T-helper 2 cell treated with Interferon-gamma antibody and Interleukin-4, amounts not matched to agents 100 ng/mL and 5 ng/mL, for 36 hours (primary cell): ENCODE results near the gene ARMC9. TPM values are rescaled to one million over a fixed set of nuclear protein-coding genes. Genes with fewer than 3 reads are reported as not detected.
"Not testable (repeated sequence)": the region's sequence is repeated elsewhere in the genome, so short reads cannot be mapped to it uniquely, and the experiment has no call there.

ENCODE experiments used
- intact Hi-C: fragments of 100-400 bp; cut with micrococcal nuclease; formaldehyde crosslinking; loops from one replicate; pipeline ENCODE4 v1.15.1; 2023
- total RNA-seq: library from RNA; stranded (reverse); gene quantifications from 2 replicates; pipeline ENCODE4 v1.2.3, GENCODE V29; 2022

Gene ARMC9
- total RNA-seq, 1 donor from 2014 or later = 0.50 TPM

- intact Hi-C loops = no loop called here
Measured at GRCh38 chr2:231359441-231359840, 161.0 kb downstream of the ARMC9 start.

- intact Hi-C loops = no loop called here
Measured at GRCh38 chr2:231359948-231360347, 161.5 kb downstream of the ARMC9 start.

- intact Hi-C loops = no loop called here
Measured at GRCh38 chr2:231360401-231360800, 162.0 kb downstream of the ARMC9 start.

GRCh38 chr2:231360881-231361371, 162.5 kb downstream of the ARMC9 start:
- intact Hi-C loops = no loop called here

- intact Hi-C loops = no loop called here
Measured at GRCh38 chr2:231361701-231362554, 163.5 kb downstream of the ARMC9 start.

GRCh38 chr2:231362555-231363184, 164.2 kb downstream of the ARMC9 start:
- intact Hi-C loops = no loop called here

- intact Hi-C loops = no loop called here
Measured at GRCh38 chr2:231364061-231364460, 165.6 kb downstream of the ARMC9 start.

- intact Hi-C loops = no loop called here
Measured at GRCh38 chr2:231364961-231365810, 166.8 kb downstream of the ARMC9 start.

- intact Hi-C loops = no loop called here
Measured at GRCh38 chr2:231367178-231367577, 168.7 kb downstream of the ARMC9 start.

GRCh38 chr2:231369580-231370428, 171.4 kb downstream of the ARMC9 start:
- intact Hi-C loops = no loop called here

- intact Hi-C loops = no loop called here
Measured at GRCh38 chr2:231370429-231370748, 172.0 kb downstream of the ARMC9 start.

- intact Hi-C loops = no loop called here
Measured at GRCh38 chr2:231370749-231371429, 172.5 kb downstream of the ARMC9 start.

- intact Hi-C loops = no loop called here
Measured at GRCh38 chr2:231371430-231372054, 173.1 kb downstream of the ARMC9 start.

GRCh38 chr2:231372326-231372725, 173.9 kb downstream of the ARMC9 start:
- intact Hi-C loops = no loop called here

- intact Hi-C loops = no loop called here
Measured at GRCh38 chr2:231373184-231373583, 174.8 kb downstream of the ARMC9 start.

GRCh38 chr2:231373786-231374349, 175.4 kb downstream of the ARMC9 start:
- intact Hi-C loops = no loop called here

- intact Hi-C loops = no loop called here
Measured at GRCh38 chr2:231374771-231375170, 176.3 kb downstream of the ARMC9 start.

GRCh38 chr2:231375994-231376615, 177.7 kb downstream of the ARMC9 start:
- intact Hi-C loops = not testable (repeated sequence)

- intact Hi-C loops = no loop called here
Measured at GRCh38 chr2:231376857-231377256, 178.4 kb downstream of the ARMC9 start.
